HepG2 (cell line): ENCODE results near the gene ADAMTS4. TPM values are rescaled to one million over a fixed set of nuclear protein-coding genes. Genes with fewer than 3 reads are reported as not detected.

Source experiments
- CBX5 ChIP-seq: sonication (generic); formaldehyde crosslinking; IDR thresholded peaks from 2 replicates; pipeline ENCODE4 v1.4.0; 2020; ENCODE audit warnings: missing genetic modification reagents, borderline replicate concordance
- DR1 ChIP-seq: sonication (generic); formaldehyde crosslinking; IDR thresholded peaks from 2 replicates; pipeline ENCODE4 v1.8.0; 2021; ENCODE audit warnings: mild to moderate bottlenecking, missing genetic modification reagents, inconsistent platforms
- EHMT2 ChIP-seq: fragments of 200-600 bp; sonication (generic); IDR thresholded peaks from 2 replicates; pipeline ENCODE4 v1.7.0; 2017; ENCODE audit warnings: antibody characterized with exemption, low read depth, low read length, borderline replicate concordance
- FOSL2 ChIP-seq: sonication (generic); formaldehyde crosslinking; IDR thresholded peaks from 2 replicates; pipeline ENCODE4 v1.4.0; 2020; ENCODE audit warnings: missing genetic modification reagents
- FOXM1 ChIP-seq: sonication (generic); formaldehyde crosslinking; IDR thresholded peaks from 2 replicates; pipeline ENCODE4 v1.5.0; 2020; ENCODE audit warnings: missing genetic modification reagents
- HDAC6 ChIP-seq: fragments of 200-600 bp; sonication (generic); IDR thresholded peaks from 2 replicates; pipeline ENCODE4 v1.7.0; 2017; ENCODE audit warnings: mild to moderate bottlenecking, antibody characterized with exemption, low read length, low read depth
- MEIS1 ChIP-seq: sonication (generic); formaldehyde crosslinking; IDR thresholded peaks from 2 replicates; pipeline ENCODE4 v1.9.0; 2021; ENCODE audit warnings: mild to moderate bottlenecking, missing genetic modification reagents, moderate library complexity, borderline replicate concordance
- NR3C1 ChIP-seq: sonication (generic); formaldehyde crosslinking; IDR thresholded peaks from 2 replicates; pipeline ENCODE4 v1.4.0; 2020; ENCODE audit warnings: missing genetic modification reagents
- SMAD3 ChIP-seq: sonication (generic); formaldehyde crosslinking; IDR thresholded peaks from 2 replicates; pipeline ENCODE4 v1.4.0; 2020; ENCODE audit warnings: missing genetic modification reagents
- SOX6 ChIP-seq, 2 experiments: fragments of 450-650 bp in 1 of 2; sonication (generic) in 1 of 2; formaldehyde crosslinking in 1 of 2; IDR thresholded peaks; 2 replicates each; pipeline versions ENCODE4 v1.4.0 to v1.6.1; 2017 to 2020; ENCODE audit warnings: antibody characterized with exemption in 1 of 2, mild to moderate bottlenecking in 1 of 2, missing genetic modification reagents in 1 of 2
- ZBTB20 ChIP-seq: sonication (generic); formaldehyde crosslinking; IDR thresholded peaks from 2 replicates; pipeline ENCODE4 v1.8.1; 2023; ENCODE audit warnings: missing genetic modification reagents, low read depth, mild to moderate bottlenecking, borderline replicate concordance
- ZBTB7A ChIP-seq: sonication (generic); formaldehyde crosslinking; IDR thresholded peaks from 2 replicates; pipeline ENCODE4 v1.8.0; 2022; ENCODE audit warnings: mild to moderate bottlenecking, missing genetic modification reagents
- ZMAT3 ChIP-seq: sonication (generic); formaldehyde crosslinking; conservative IDR thresholded peaks from 2 replicates; pipeline ENCODE4 v1.7.0; 2021; ENCODE audit warnings: missing genetic modification reagents
- ZNF367 ChIP-seq: sonication (generic); formaldehyde crosslinking; IDR thresholded peaks from 2 replicates; pipeline ENCODE4 v1.4.0; 2020; ENCODE audit warnings: missing genetic modification reagents, borderline replicate concordance
- ZNF7 ChIP-seq: IDR thresholded peaks from 2 replicates; pipeline ENCODE4 v1.6.1; 2016; ENCODE audit warnings: missing biosample characterization, missing genetic modification reagents
- ZNF713 ChIP-seq: sonication (generic); formaldehyde crosslinking; IDR thresholded peaks from 2 replicates; pipeline ENCODE4 v1.4.0; 2020; ENCODE audit warnings: mild to moderate bottlenecking, missing genetic modification reagents
- polyA plus RNA-seq, 8 experiments: library from polyadenylated mRNA; depleted of rRNA in 3 of 8; stranded (reverse) in 7 of 8; unstranded in 1 of 8; fragments of >200 nt; fragmentation: Illumina TruSeq in 4 of 8; extraction: Trizol in 4 of 8; gene quantifications; 2 replicates each; pipeline versions ENCODE4 v1.2.1 to v1.2.3, GENCODE V29; 2011 to 2016; ENCODE audit warnings: low read depth in 4 of 8, missing spikeins in 1 of 8, mixed read lengths in 1 of 8; ENCODE audit not compliant: insufficient read depth in 1 of 8
- total RNA-seq, 5 experiments: library from RNA; depleted of rRNA; stranded (reverse); fragments of >200 nt; fragmentation: Illumina TruSeq; extraction: Trizol; gene quantifications; 2 replicates each; pipeline ENCODE4 v1.2.3, GENCODE V29; 2016; ENCODE audit warnings: low read depth in 1 of 5
- TF ChIP-seq, protein P1 (sequence below): sonication (generic); formaldehyde crosslinking; IDR thresholded peaks from 2 replicates; pipeline ENCODE4 v1.4.0; 2020; ENCODE audit warnings: low read depth, mild to moderate bottlenecking, missing genetic modification reagents
- TF ChIP-seq, protein P2 (sequence below): sonication (generic); IDR thresholded peaks from 2 replicates; pipeline ENCODE4 v1.6.1; 2016; ENCODE audit warnings: low read depth, borderline replicate concordance
- TF ChIP-seq, protein P3 (sequence below): IDR thresholded peaks from 2 replicates; pipeline ENCODE4 v1.6.1; 2016; ENCODE audit warnings: mild to moderate bottlenecking
- TF ChIP-seq, protein P4 (sequence below): sonication (generic); formaldehyde crosslinking; IDR thresholded peaks from 2 replicates; pipeline ENCODE4 v1.4.0; 2020; ENCODE audit warnings: mild to moderate bottlenecking, missing genetic modification reagents, borderline replicate concordance

Gene ADAMTS4
- total and polyA plus RNA-seq, 2 of the 13 experiments (the other 11 are each of a cell fraction or from before 2014, with no cell fraction given): 0.51 to 1.7 TPM

DNA sequence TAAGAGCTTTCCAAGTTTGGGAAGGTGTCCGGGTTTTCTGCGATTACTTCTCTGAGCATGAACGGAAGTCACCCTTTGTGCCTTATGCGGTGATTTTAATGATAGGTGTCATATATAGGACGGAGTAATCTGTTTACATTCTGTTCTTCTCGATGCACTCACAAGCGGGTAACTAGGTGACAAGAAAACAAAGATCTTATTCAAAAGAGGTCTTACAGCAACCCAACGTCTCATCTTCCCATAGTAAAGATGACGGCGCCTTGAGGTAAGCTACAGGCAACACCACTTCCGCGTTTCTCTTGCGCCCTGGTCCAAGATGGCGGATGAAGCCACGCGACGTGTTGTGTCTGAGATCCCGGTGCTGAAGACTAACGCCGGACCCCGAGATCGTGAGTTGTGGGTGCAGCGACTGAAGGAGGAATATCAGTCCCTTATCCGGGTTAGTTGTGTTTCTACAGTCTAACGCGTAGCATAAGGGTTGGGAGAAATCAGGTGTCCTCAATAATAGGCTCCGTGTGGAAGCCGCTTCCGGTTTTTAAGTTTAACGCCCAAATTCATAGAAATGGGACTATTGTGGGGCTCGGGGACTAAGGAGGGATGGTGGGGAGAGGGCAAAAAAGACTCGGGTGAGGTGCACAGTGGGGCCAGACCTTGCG, 45.0 kb downstream of the ADAMTS4 start, which contains the start of gene UFC1 (continued):
- TF ChIP-seq SOX6 (IDR thresholded peaks at IDR 0.05) (no peak), SOX6 (CRISPR knock-in tag; IDR thresholded peaks at IDR 0.05) (peak; percentile 28; the same call in 1 of the 2 replicates), MEIS1 (CRISPR knock-in tag) (0 out of 2 replicates have a peak, but pooled peaks have one; percentile 80), NR3C1 (CRISPR knock-in tag) (no peak), HDAC6 (no peak), ZBTB20 (CRISPR knock-in tag) (peak; percentile 68; the same call in 1 of the 2 replicates), SMAD3 (CRISPR knock-in tag) (no peak), DR1 (CRISPR knock-in tag) (no peak), FOXM1 (no peak), ZBTB7A (CRISPR knock-in tag) (no peak; the same call in 1 of the 2 replicates), CBX5 (CRISPR knock-in tag) (0 out of 2 replicates have a peak, but pooled peaks have one; percentile 56), ZNF367 (CRISPR knock-in tag) (no peak), FOSL2 (CRISPR knock-in tag) (no peak), EHMT2 (peak; percentile 69; the same call in 1 of the 2 replicates), ZMAT3 (no peak), ZNF713 (no peak), ZNF7 (CRISPR knock-in tag) (no peak)
- TF ChIP-seq, protein P1, sequence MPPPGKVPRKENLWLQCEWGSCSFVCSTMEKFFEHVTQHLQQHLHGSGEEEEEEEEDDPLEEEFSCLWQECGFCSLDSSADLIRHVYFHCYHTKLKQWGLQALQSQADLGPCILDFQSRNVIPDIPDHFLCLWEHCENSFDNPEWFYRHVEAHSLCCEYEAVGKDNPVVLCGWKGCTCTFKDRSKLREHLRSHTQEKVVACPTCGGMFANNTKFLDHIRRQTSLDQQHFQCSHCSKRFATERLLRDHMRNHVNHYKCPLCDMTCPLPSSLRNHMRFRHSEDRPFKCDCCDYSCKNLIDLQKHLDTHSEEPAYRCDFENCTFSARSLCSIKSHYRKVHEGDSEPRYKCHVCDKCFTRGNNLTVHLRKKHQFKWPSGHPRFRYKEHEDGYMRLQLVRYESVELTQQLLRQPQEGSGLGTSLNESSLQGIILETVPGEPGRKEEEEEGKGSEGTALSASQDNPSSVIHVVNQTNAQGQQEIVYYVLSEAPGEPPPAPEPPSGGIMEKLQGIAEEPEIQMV (CRISPR knock-in tag): 0 out of 2 replicates have a peak, but pooled peaks have one; percentile 55
- TF ChIP-seq, protein P2, sequence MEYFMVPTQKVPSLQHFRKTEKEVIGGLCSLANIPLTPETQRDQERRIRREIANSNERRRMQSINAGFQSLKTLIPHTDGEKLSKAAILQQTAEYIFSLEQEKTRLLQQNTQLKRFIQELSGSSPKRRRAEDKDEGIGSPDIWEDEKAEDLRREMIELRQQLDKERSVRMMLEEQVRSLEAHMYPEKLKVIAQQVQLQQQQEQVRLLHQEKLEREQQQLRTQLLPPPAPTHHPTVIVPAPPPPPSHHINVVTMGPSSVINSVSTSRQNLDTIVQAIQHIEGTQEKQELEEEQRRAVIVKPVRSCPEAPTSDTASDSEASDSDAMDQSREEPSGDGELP: no peak
- TF ChIP-seq, protein P3, sequence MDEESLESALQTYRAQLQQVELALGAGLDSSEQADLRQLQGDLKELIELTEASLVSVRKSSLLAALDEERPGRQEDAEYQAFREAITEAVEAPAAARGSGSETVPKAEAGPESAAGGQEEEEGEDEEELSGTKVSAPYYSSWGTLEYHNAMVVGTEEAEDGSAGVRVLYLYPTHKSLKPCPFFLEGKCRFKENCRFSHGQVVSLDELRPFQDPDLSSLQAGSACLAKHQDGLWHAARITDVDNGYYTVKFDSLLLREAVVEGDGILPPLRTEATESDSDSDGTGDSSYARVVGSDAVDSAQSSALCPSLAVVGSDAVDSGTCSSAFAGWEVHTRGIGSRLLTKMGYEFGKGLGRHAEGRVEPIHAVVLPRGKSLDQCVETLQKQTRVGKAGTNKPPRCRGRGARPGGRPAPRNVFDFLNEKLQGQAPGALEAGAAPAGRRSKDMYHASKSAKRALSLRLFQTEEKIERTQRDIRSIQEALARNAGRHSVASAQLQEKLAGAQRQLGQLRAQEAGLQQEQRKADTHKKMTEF (CRISPR knock-in tag): peak; percentile 77
- TF ChIP-seq, protein P4, sequence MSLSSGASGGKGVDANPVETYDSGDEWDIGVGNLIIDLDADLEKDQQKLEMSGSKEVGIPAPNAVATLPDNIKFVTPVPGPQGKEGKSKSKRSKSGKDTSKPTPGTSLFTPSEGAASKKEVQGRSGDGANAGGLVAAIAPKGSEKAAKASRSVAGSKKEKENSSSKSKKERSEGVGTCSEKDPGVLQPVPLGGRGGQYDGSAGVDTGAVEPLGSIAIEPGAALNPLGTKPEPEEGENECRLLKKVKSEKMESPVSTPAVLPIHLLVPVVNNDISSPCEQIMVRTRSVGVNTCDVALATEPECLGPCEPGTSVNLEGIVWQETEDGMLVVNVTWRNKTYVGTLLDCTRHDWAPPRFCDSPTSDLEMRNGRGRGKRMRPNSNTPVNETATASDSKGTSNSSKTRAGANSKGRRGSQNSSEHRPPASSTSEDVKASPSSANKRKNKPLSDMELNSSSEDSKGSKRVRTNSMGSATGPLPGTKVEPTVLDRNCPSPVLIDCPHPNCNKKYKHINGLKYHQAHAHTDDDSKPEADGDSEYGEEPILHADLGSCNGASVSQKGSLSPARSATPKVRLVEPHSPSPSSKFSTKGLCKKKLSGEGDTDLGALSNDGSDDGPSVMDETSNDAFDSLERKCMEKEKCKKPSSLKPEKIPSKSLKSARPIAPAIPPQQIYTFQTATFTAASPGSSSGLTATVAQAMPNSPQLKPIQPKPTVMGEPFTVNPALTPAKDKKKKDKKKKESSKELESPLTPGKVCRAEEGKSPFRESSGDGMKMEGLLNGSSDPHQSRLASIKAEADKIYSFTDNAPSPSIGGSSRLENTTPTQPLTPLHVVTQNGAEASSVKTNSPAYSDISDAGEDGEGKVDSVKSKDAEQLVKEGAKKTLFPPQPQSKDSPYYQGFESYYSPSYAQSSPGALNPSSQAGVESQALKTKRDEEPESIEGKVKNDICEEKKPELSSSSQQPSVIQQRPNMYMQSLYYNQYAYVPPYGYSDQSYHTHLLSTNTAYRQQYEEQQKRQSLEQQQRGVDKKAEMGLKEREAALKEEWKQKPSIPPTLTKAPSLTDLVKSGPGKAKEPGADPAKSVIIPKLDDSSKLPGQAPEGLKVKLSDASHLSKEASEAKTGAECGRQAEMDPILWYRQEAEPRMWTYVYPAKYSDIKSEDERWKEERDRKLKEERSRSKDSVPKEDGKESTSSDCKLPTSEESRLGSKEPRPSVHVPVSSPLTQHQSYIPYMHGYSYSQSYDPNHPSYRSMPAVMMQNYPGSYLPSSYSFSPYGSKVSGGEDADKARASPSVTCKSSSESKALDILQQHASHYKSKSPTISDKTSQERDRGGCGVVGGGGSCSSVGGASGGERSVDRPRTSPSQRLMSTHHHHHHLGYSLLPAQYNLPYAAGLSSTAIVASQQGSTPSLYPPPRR: no peak
